Stimulated activated CD4-positive, alpha-beta T cell treated with anti-CD3 and anti-CD28 coated beads, TNF-alpha, amount 100 ng/mL, for 48 hours (primary cell): Measurements from ENCODE around the gene HPF1.
A peak's percentile ranks its signal among the peaks of the same experiment; 100 is the strongest.
"Not testable (repeated sequence)": the region's sequence is repeated elsewhere in the genome, so short reads cannot be mapped to it uniquely, and the experiment has no call there.

Source experiments
- DNase-seq, 3 donors: peaks; one replicate each; pipeline ENCODE4 v3.0.0-alpha.2; 2020; ENCODE audit warnings: low read depth in 3 of 3

Gene HPF1

DNA sequence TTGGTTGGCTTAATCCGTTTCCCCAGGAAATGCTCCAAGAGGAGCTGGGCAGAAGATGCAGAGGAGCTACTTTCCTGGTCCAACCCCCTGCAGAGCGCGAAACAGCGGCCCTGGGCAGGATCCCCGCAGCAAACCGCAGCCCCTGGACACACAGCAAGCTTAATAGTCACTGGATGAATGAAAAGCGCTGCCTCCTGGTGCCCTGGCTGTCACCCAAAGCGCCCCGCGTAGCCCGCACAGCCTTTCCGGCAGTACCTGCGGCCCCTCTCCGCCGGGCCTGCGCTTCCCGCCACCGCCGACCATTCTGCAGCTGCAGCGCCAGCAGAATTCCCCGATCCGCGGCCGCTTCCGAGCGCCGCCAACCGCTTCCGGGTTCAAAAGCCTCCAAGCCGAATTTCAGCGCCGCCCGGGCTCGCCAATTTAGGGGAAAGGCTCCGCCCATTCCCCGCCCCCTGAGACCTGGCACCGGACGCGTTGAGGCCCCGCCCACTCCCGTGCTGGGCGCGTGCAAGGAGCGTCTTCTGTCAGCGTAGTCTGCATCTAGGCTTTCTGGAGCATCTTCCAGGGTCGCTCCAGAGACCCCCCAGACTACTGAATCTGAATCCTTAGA is at the start of gene HPF1:
Gene HPF1, minus strand, starts transcription at position 370 of the 610 bp plus-strand sequence. Its CDS starts 67 bp downstream, at position 303.
- DNase-seq: peak; percentile 86 to 96 (median 92)

DNA sequence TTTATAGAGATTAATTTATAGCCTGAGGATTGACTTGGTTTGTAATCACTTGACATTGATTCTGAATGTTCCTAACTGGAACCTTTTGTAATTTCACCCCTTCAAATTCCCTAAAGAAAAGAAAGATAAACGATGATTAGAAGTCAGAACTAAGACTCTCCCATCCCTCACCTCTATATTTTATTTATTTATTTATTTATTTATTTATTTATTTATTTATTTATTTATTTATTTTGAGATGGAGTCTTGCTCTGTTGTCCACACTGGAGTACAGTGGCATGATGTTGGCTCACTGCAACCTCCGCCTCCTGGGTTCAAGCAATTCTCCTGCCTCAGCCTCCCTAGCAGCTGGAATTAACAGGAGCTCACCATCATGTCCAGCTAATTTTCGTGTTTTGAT is 49.0 kb upstream of the HPF1 start:
- not testable (repeated sequence) for DNase-seq

DNA sequence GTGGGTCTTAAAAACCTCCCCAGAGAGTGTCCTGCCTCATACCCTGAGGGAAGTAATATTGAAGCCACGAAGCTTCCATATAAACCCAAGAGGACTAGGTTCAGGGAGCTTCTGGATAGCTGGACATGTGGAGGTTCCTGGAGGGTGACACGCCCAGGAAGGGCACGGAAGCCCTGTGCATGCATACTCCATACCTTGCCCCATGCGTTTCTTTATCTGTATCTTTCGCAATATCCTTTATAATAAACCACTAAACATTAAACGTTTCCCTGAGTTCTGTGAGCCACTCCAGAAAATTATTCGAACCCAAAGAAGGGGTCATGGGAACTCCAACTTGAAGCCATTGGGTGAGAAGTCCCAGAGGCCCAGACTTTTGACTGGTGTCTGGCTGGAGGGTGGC is 45.7 kb upstream of the HPF1 start:
- no peak for DNase-seq

DNA sequence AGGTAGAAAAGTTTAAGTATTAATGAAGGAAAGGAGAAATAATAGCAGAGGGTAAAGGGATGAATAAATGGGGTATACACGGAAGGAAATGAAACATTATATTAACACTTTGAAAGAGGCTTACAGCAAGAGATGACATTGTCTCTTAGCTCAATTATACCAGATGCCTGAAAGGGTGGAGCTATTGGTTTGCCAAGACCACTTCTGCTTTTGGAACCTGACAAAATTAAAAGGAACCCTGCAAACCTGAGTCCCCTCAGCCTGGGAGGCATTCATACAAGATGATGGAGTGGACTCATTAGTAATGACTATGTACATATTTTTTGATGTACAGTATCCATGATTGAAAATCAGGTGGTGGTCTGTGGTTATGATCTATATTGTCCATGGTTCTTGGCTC is 45.1 kb upstream of the HPF1 start:
- DNase-seq: no peak

DNA sequence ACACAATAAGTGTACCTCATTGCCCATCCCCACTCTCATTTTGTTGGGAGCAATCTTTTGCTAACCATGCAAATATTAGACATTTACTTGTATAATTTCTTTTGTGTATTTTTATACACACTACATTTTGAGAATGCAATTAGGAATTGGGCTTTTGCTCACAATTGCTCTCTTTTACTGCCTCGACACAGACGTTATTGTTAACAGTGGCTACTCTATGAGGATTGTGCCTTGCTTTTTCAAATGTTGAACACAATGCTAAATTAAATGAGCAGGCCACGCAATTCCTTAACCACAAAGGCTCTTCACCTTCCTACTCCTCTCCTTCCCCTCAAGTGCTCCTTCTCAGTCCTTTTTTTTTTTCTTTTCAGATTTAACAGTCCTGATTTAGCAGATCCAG is 42.8 kb upstream of the HPF1 start:
- DNase-seq: no peak

DNA sequence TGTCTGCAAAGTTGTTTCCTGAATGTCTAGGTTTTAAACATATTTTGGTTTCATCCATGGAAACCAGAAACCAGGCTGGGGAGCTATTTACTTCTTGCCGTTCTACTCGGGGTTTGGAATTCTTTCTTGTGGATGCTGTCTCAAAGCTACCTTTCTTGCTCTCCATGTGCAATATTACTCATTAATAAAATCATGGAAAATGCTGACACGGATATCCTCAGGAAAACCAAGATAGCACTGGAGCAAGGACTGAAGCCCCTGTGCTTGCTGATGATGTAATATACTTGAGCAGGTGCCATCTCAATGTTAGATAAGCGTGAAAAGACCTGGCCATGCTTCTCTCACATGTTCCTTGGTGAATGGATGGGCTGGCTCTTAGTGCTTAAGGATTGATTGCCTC is 41.5 kb upstream of the HPF1 start:
- DNase-seq: no peak

DNA sequence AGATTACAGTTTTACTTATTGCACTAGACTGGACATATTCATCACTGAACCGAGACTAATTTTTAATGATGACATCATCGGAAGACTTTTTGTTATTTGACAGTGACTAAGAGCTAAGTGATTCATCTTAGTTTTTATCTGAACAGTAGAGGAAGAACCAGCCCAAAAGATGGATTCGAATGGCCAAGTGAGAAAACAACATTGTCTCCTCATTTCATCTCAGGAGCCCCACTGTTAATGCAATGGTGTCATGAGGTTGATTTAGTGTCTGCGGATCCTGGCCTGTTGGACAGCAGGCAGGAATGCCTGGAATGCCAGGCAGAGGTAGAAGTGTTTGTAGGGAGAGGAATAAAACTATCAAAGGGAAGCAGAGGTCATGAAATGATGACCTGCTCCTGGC is 37.8 kb upstream of the HPF1 start:
- no peak for DNase-seq

DNA sequence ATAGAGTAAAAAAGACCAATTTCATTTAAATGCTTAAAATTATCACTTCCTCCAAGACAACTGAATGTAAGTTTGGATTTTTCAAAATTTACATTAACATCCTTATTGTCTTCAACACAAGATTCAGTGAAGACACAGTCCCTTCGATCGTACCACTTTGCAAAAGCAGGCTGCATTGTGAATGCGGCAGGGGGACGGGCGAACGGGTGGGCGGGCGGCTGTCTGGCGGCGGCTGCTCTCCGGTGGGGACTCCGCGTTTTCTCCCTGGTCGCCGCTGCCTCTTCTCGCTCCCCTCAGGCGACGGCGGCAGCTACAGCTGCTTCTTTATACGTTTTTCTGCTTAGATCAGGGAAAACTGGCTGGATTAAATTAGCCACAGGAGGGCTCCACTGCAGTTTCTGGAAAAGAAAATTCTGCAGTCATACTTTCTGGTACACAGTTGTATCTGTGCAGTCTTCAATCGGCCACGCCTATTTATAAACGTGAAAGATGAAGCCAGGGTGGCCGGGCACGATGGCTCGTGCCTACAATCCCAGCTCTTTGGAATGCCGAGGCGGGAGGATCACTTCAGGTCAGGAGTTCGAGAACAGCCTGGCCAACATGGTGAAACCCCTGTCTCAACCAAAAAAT is 33.9 kb upstream of the HPF1 start:
- DNase-seq: peak in 1 of 3 donors; percentile 9

DNA sequence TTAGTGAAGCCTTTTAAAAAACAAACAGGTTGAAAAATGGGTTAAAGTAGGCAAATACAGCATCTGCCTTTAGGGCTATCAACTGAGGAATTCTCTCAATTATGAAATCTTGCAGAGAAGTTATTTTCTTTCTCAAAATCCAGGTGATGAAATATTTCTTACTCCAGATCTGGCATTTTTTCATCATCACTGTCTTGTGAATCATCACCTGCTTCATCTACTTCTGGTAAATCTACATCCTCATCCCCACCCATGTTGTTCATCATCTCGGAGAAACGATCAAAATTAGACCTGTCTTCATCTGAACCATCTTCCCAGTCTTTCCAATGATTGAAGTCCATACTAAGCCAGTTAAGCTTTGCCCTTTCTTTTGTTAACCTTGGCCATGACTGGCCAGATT is 33.3 kb upstream of the HPF1 start:
- DNase-seq: no peak

DNA sequence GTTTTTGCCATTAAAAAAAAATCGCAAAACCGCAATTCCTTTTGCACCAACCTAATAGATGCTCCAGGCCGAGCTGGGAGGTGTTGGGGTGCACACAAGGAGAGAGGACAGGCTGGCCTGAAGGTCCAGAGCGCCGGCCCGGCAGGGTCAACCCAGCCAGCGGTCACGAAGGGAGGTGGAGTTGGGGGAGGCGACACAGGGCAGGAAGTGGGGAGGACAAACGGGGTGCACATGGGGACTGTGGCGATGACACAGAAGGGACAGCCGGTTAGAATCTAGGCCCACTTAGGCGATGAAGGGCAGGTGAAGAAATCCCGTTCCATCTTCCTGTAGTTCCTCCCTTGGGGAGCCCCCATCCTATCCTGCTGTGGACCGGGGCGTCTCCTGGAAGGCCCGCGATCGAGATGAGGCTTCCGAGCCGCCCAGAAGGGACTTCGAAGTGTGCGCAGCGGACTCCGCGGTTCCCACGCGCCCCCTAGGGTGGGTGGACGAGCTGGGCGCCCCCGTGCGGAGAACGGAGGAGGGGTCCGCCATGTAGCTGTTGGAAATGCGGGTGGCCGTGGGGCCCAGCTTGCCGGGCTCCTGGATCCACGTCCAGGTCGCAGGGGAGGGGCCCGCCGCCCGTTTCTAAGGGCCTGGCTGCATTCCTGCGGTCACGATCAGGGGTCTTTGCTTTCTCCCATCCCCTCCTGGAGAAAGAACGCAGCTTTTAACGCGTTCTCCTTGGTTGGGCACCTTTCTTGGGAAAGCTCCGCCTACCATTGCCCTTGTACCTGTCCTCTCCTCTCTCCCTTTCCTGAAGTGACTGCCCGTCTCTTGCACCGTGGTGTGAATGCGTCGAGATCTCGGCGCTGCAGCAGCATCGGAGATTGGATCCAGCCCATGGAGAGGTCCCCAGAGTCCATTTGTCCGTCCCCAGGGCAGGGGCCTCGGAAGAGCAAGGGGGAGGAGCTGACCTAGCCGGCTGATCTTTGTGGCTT is 17.0 kb upstream of the HPF1 start:
- DNase-seq: no peak

DNA sequence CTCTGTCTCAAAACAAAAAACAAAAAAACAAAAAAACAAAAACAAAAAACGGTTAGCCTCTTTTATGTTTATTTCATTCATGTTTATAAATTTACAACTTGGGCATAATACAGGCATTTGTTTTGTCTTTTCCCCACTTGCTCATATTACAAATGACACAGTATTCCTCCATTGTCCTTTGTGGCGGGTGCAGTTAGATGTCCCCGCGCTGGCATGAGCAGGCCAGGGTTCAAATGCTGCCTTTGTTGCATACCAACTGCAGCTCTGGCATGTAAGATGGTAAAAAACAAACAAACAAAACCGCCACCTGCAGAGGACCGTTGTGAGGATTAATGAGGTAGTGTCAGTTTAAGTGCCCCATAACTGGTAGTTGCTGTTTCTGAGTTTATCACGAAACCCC is 16.1 kb upstream of the HPF1 start:
- no peak for DNase-seq

DNA sequence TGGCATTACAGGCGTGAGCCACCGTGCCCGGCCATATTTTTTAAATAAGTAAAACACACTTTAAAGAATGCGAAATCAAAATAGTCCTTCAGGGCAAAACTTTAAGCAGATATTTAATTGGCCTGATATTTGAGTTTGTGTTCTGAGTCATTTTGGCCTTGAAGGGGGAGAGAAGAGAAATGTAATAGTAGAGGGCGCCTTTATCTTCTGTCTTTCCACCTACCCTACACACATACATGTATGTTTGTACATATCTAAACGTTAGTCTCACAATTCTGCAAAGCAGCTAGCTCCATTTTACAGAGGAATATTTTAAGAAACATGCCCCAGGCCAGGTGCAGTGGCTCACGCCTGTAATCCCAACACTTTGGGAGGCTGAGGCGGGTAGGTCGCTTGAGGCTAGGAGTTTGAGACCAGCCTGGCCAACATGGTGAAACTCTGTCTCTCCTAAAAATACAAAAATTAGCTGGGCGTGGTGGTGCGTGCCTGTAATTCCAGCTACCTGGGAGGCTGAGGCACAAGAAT is 13.9 kb upstream of the HPF1 start:
- DNase-seq: not testable (repeated sequence)

DNA sequence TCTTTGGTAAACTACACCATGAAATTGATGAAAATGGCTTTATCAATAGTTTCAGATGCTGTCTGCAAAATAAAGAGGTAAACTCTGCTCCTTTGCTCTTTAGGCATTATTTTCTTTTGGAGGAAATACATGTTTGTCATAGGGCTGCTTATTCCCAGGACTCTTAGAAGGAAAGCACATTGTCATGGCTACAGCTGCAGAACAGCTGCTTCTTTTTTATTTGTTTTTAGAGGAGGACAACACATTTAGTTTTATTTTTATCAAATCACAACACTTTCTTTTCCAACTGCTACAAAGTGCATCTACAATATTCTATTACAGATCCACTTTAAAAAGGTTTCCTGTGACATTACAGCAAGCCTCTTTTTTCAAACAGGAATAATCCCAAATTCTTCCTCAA is 12.7 kb upstream of the HPF1 start:
- DNase-seq: no peak

DNA sequence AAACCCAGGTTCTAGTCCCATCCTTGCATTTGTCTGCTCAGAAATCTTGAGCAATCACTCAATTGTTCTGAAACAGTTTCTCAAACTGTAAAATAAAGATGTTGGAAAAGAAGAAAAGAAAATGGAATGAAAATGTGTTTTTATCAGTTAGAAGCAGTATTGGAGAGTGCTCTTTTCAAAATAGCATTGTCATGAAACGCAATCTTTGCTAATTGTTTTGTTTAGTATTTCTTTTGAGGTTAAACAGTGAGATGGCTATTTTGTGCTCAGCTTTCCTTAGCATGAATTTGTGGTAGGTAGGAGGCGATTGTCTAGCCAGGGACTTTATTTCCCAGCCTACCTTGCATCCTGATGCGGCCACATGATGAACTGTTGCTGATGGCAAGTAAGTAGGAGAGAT is 10.6 kb upstream of the HPF1 start:
- no peak for DNase-seq

DNA sequence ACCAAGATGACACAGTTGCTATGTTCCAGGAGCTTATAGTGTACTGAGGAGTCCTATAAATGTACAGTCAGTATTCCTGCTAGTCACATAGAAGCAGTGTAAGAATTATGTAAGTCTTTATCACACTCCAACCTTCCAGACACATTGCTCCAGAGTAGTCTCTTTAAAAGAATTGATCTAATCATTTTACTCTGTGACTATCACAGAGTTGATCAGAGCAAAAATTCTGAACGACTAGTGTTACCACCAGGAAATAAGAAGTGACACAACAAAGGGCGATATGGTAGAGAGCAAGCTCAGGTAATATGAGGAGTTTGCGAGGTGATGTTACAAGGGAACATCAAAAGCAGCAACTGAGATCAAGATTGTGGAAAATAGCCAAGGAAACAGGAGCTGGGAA is 9.0 kb upstream of the HPF1 start:
- no peak for DNase-seq

DNA sequence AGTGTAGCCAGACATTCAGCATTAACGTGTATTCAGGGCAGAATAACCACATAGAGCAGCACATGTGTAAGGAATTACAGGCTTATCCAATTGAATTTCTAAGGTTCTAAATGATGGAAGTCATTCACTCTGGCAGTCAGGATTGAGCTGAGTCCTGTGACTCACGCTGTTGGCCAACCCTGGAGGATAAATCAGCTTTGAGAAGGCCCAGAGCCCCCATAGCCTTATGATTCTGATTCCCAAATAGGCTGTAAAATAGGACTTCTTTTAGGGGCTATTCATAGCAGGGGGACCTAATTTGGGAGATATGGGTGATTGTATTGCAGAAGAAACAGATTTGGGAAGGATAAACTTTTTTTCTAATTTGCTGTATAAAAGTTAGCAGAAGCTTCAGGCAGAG is 8.1 kb upstream of the HPF1 start:
- no peak for DNase-seq

DNA sequence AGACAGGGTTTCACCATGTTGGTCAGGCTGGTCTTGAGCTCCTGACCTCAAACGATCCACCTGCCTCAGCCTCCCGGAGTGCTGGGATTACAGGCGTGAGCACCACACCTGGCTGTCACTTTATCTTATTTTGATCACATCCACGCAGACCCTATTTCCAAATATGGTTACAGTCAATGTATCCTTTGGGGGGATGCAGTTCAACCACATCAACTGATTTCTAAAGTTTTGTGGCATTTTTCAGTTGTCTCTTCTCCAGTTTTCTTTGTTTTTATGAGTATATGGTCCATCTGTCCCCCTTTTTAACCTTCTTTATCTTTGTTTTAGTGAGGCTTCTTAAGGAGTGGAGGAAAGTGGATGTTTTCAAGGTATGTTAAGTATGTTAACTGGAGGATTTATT is 4.1 kb upstream of the HPF1 start:
- no peak for DNase-seq

DNA sequence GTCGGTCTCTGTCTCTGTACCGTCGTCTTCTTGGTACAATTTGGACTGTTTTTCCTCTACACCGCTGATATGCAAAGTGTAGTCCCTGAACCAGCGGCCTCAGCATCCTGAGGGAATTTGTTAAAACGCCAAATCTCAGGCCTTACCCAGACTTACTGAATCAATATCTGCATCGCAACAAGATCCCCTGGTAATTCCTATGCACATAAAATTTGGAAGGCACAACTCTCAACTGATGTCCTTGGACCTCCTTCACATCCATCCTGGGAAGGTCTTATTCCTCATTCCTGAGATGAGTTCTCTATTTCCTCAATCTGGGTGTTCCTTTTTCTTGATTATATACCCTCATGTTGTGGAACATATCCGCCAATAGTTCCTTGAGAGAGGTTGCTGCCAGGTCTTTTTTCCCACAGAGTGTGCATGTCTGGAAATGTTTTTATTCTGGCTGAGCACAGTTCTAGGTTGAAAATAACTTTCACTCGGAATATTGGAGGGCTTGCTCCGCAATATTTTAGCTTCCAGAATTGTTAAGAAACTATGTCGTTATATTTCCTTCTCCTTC is 738 bp upstream of the HPF1 start:
- no peak for DNase-seq

DNA sequence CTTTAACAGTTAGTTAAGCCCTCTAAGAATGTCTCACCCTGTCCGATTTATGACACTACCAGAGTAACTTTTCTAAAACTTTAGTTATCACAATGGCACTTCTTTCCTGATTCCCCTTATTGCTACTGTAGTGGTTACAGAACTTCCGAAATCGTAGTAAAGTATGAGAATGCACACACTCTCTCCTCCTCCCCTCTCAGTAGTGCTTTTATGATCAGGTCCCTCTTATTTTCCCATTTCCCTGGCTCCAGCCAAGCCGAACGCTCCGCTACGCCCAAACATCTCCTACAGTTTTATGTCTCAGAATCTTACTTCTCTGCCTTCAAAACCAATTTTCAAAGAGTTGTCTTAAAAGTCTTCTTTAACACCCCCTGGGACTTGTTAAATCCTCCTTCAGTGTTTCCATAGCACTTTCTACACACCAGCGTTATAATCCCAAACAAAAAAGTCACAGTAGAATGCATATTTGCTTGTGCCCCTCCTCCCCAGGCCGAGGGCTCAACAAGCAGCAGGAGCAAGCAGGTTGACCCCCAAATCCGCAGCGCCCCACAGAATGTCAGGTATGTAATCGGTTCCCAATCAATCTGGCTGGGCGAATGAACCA is 671 bp downstream of the HPF1 start:
- no peak for DNase-seq

DNA sequence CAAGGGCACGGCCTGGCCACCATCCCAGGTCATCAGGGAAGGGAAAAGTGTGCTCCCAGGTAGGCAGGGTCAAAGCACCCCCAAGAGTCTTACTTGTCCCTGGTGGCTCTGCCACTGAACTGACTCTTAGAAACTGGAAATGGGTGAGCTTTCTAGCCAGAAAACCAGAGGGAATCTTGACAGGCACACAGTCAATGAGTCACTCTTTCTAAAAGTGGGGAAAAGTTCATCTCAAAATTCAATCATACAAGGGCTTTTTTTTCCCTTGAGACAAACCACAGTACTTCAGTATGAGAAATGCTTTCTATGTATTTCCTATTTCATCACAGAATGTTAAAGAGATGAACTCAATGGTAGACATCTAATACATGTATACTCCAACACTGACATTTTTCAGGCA is 12.5 kb downstream of the HPF1 start:
- DNase-seq: no peak

DNA sequence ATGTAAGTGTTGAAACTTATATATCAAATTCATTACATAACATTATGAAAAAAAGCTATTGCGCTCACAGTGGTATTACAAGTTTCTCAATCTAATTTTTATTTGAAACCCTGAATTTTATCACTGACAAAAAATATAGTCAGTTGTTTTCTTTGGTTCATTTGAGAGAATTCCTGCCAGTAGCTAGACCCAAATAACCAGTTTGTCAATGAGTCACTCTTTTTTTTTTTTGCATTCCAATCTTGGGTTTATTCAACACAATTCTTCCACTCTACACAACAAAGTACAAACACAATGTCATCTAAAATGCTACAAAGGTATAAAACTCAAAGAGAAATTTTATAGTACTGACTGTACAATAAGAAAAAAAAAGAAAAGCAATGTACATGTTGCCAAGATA is 13.1 kb downstream of the HPF1 start:
- no peak for DNase-seq

DNA sequence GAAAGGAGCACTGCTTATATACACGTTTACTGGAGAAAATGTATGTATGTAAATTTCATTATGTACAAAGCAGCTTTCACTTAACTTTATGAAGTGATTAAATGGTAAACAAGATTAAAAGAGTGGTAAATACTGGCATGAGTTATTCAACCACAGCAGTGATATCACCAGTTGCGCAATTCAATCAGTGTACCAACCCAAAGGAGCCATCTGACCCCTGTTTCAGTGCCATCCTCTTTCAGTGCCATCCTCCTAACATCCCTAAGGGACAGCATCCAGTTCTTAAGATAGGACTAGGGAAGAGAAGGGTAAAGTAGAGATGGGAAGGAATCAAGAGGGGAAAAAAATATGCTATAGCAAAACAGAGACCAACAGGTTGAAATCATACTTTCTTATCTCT is 16.2 kb downstream of the HPF1 start:
- DNase-seq: no peak
